Thymus (tissue), 11 donors: ENCODE results near the gene NUDT22. TPM values are rescaled to one million over a fixed set of nuclear protein-coding genes. Genes with fewer than 3 reads are reported as not detected.

Experiments
- DNase-seq, 9 donors: peaks; one replicate each; pipeline ENCODE4 v3.0.0-alpha.2; 2013; ENCODE audit warnings: low spot score in 9 of 9, low read depth in 6 of 9, missing footprints in 1 of 9
- H3K27ac ChIP-seq, 2 donors: one replicate each; pipeline ENCODE4 v1.5.1; 2013; ENCODE audit warnings: control low read depth in 1 of 2, low read depth in 1 of 2, low read length in 1 of 2, mild to moderate bottlenecking in 1 of 2, moderate library complexity in 1 of 2
- H3K27me3 ChIP-seq, 2 donors: one replicate each; pipeline ENCODE4 v1.5.1; 2013; ENCODE audit warnings: low read length in 1 of 2; ENCODE audit not compliant: control insufficient read depth in 2 of 2, insufficient read depth in 1 of 2
- H3K36me3 ChIP-seq, 2 donors: one replicate each; pipeline ENCODE4 v1.5.1; 2013; ENCODE audit warnings: low read length in 1 of 2, mild to moderate bottlenecking in 1 of 2, moderate library complexity in 1 of 2; ENCODE audit not compliant: control insufficient read depth in 2 of 2, insufficient read depth in 2 of 2
- H3K4me1 ChIP-seq, 2 donors: one replicate each; pipeline ENCODE4 v1.5.1; 2013; ENCODE audit warnings: low read length in 2 of 2; ENCODE audit not compliant: control insufficient read depth in 2 of 2, insufficient read depth in 2 of 2
- H3K4me3 ChIP-seq, 2 donors: one replicate each; pipeline ENCODE4 v1.5.1; 2013; ENCODE audit warnings: low read length in 2 of 2, control low read depth in 1 of 2, mild to moderate bottlenecking in 1 of 2
- H3K9me3 ChIP-seq, 2 donors: one replicate each; pipeline ENCODE4 v1.5.1; 2013; ENCODE audit warnings: low read length in 1 of 2, mild to moderate bottlenecking in 1 of 2; ENCODE audit not compliant: control insufficient read depth in 2 of 2, insufficient read depth in 1 of 2
- WGBS: extraction: QIAGEN DNeasy Blood & Tissue Kit; methylation state at CpG from one replicate; pipeline ENCODE4 v1.1.7; 2013; 5-methylcytosine and 5-hydroxymethylcytosine counted together
- polyA plus RNA-seq: library from polyadenylated mRNA; stranded (reverse); fragments of 200-250 nt; gene quantifications from one replicate; pipeline ENCODE4 v1.2.3, GENCODE V29; 2013
- total RNA-seq: library from RNA; stranded (reverse); fragments of 120-200 nt; gene quantifications from one replicate; pipeline ENCODE4 v1.2.4, GENCODE V29; 2013
- donor health status: healthy.

Gene NUDT22
- total and polyA plus RNA-seq, 2 donors, result 48.7 to 93.2 TPM

DNA sequence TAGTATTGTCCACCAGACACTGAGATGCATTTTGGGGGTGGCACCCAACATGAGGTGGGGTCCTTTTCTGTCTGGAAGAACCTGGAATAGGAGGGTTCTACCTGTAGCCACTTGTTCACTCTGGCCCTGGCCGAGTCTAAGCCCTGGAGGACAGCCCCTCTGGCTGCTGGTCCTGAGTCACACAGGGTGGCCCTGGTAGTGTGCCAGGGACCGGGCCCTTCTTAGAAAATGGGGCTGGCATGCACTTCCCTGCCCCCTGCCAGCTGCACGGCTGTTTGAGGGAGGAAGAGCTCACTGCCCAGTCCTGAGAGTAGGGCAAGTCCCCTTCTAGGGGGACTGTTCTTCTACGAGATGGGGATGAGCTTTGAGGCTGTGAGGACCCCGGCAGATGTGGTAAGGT is 27.4 kb downstream of the NUDT22 start:
- H3K27me3 ChIP-seq, result peaks cover 0 to 18% of the 10 kb centered on the region in 2 donors
- WGBS, result 90% methylated on average over 5 of the region's 5 CpGs
- no peak overlapping the region for H3K4me3 ChIP-seq
- H3K36me3 ChIP-seq, result peaks cover 17 to 26% of the 10 kb centered on the region in 2 donors
- peaks cover 12 to 37% of the 10 kb centered on the region in 2 donors for H3K4me1 ChIP-seq
- peaks cover 0 to 8% of the 10 kb centered on the region in 2 donors for H3K9me3 ChIP-seq
- DNase-seq, result no peak
- H3K27ac ChIP-seq, result no peak overlapping the region

DNA sequence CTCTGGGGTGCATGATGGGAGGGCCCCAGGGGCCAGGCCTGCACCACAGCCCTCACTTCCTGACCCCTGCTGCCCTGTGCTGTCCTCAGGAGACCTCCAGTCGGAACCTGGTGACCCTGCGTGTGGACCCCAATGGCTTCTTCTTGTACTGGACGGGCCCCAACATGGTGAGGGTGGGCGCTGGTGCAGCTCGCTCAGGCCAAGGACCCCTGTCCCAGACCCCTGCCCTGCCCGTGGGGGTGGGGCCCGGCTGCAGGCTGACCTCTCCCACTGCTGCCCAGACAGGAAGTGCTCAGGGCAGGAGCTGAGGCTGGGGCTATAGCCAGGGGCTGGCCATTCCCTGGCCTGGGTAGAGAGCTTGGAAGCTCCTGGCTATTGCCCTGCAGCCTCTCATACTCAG is 28.3 kb downstream of the NUDT22 start:
- Histone ChIP-seq H3K36me3 (peaks cover 25 to 32% of the 10 kb centered on the region in 2 donors), H3K4me1 (peaks cover 12 to 34% of the 10 kb centered on the region in 2 donors), H3K9me3 (peaks cover 0 to 8% of the 10 kb centered on the region in 2 donors), H3K4me3 (no peak overlapping the region), H3K27ac (no peak overlapping the region), H3K27me3 (peaks cover 0 to 16% of the 10 kb centered on the region in 2 donors)
- no peak for DNase-seq
- WGBS, result 98% methylated on average over 7 of the region's 7 CpGs

DNA sequence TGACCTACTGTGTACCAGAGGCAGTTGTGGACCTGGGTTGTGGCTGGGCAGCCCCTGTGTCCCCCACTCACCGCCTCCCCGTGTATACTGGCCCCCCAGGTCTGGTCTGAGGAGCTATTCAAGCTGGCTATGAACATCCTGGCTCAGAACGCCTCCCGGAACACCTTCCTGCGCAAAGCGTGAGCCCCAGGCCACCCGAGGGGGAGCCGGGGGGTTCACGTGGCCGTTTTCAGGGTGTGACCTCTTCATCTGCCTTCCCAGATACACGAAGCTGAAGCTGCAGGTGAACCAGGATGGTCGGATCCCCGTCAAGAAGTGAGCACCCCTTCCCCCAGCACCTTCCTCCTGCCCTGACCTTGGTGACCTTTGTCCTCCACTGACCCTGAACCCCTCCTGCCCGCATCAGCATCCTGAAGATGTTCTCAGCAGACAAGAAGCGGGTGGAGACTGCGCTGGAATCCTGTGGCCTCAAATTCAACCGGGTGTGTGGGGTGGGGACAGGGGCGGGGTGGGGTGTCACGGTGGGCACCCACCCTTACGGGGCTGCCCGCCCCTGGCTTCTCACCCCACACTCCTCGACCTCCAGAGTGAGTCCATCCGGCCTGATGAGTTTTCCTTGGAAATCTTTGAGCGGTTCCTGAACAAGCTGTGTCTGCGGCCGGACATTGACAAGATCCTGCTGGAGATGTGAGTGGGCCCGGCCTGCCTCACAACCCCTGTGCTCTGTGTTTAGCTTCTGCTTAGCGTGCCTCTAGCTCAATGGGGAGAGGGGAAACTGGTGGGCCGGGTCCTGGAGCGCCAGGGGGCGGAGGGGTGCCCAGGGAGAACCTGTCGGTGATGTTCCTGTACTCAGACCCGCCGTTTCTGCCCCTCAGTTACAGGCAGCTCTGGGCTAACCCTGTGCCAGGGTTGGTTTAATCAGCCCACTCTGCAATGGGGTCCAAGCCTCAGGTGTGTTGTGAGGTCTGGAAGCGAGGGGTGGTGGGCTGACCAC is 29.4 kb downstream of the NUDT22 start:
- peaks cover 0 to 12% of the 10 kb centered on the region in 2 donors for H3K27me3 ChIP-seq
- peaks cover 10 to 23% of the 10 kb centered on the region in 2 donors for H3K4me1 ChIP-seq
- peaks cover 1 to 4% of the 10 kb centered on the region in 2 donors for H3K9me3 ChIP-seq
- H3K36me3 ChIP-seq, result peaks cover 30 to 35% of the 10 kb centered on the region in 2 donors
- H3K27ac ChIP-seq, result no peak overlapping the region
- 97% methylated on average over 35 of the region's 35 CpGs for WGBS
- H3K4me3 ChIP-seq, result no peak overlapping the region
- DNase-seq, result no peak

DNA sequence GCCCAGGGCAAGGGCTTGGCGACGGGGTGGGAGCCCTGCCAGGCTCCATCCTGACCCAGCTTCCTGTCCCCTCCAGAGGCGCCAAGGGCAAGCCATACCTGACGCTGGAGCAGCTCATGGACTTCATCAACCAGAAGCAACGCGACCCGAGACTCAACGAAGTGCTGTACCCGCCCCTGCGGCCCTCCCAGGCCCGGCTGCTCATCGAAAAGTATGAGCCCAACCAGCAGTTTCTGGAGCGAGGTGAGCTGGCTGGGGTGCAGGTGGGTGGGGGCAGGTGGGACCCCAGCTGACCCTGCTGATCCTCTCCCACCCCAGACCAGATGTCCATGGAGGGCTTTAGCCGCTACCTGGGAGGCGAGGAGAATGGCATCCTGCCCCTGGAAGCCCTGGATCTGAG is 30.2 kb downstream of the NUDT22 start:
- H3K27me3 ChIP-seq, result peaks cover 0 to 4% of the 10 kb centered on the region in 2 donors
- 94% methylated on average over 15 of the region's 15 CpGs for WGBS
- no peak overlapping the region for H3K4me3 ChIP-seq
- peaks cover 30 to 38% of the 10 kb centered on the region in 2 donors for H3K36me3 ChIP-seq
- H3K27ac ChIP-seq, result no peak overlapping the region
- DNase-seq, result no peak
- H3K4me1 ChIP-seq, result peaks cover 4 to 15% of the 10 kb centered on the region in 2 donors
- peaks cover 0 to 1% of the 10 kb centered on the region in 2 donors for H3K9me3 ChIP-seq

DNA sequence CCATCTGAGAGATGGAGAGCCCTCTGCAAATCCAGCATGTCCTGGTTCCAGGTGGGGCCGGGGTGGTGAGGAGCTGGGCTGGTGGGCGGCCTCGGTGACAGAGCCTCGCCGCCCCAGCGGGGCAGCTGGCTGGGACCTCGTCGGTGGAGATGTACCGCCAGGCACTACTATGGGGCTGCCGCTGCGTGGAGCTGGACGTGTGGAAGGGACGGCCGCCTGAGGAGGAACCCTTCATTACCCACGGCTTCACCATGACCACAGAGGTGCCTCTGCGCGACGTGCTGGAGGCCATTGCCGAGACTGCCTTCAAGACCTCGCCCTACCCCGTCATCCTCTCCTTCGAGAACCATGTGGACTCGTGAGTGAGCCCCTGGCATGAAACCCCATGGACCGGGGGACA is 32.3 kb downstream of the NUDT22 start:
- Histone ChIP-seq H3K27me3 (no peaks in the 10 kb centered on the region), H3K4me1 (no peaks in the 10 kb centered on the region), H3K36me3 (peaks cover 41 to 49% of the 10 kb centered on the region in 2 donors), H3K4me3 (no peak overlapping the region), H3K27ac (no peak overlapping the region), H3K9me3 (peaks cover 0 to 1% of the 10 kb centered on the region in 2 donors)
- 95% methylated on average over 24 of the region's 24 CpGs for WGBS
- DNase-seq, result no peak

DNA sequence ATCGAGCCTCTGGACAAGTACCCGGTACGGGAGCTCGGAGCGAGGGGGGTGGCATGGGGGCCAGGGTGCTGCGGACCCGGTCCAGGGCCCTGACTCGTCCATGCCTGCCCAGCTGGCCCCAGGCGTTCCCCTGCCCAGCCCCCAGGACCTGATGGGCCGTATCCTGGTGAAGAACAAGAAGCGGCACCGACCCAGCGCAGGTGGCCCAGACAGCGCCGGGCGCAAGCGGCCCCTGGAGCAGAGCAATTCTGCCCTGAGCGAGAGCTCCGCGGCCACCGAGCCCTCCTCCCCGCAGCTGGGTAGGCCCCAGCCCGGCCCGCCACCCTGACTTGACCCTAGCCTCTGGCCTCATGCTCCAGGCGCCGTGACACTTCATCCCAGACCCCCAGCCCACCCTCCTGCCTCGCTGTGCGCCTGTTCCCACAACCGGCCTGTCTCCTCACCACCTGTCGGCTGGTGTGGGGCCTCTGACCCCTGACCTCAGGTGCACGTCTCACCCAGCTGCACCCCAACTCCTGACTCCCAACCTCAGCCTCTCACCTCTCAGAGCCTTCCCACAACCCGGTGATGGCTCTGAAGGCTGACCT is 33.0 kb downstream of the NUDT22 start:
- no peak overlapping the region for H3K27ac ChIP-seq
- peaks cover 0 to 1% of the 10 kb centered on the region in 2 donors for H3K9me3 ChIP-seq
- H3K27me3 ChIP-seq, result no peaks in the 10 kb centered on the region
- DNase-seq, result no peak
- no peaks in the 10 kb centered on the region for H3K4me1 ChIP-seq
- 96% methylated on average over 32 of the region's 32 CpGs for WGBS
- no peak overlapping the region for H3K4me3 ChIP-seq
- H3K36me3 ChIP-seq, result peaks cover 41 to 49% of the 10 kb centered on the region in 2 donors

DNA sequence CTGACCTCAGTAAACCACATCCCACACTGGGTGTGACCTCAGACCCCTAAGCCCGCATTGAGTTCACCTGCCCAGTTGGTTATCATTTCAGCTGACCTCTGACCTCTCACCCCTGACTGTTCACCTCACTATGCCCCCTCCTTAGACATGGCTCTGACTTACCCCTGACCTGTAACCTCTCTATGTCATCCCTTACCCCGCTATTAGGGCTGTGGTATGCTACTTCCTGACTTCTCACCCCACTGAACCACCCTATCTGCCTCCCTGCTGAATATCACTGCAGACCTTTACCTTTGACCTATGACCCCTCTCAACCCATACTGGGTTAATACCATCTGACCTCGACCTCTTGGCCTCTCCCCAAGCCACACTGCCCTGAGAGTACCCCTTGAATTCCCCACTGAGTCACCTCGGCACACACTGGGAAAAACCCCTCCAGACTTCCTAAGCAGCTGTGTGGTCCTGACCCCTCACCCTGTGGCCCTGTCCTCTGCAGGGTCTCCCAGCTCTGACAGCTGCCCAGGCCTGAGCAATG is 33.5 kb downstream of the NUDT22 start:
- no peak for DNase-seq
- Histone ChIP-seq H3K27me3 (no peaks in the 10 kb centered on the region), H3K27ac (no peak overlapping the region), H3K4me1 (no peaks in the 10 kb centered on the region), H3K9me3 (peaks cover 0 to 1% of the 10 kb centered on the region in 2 donors), H3K36me3 (peaks cover 37 to 47% of the 10 kb centered on the region in 2 donors), H3K4me3 (no peak overlapping the region)
- 95% methylated on average over 4 of the region's 4 CpGs for WGBS

DNA sequence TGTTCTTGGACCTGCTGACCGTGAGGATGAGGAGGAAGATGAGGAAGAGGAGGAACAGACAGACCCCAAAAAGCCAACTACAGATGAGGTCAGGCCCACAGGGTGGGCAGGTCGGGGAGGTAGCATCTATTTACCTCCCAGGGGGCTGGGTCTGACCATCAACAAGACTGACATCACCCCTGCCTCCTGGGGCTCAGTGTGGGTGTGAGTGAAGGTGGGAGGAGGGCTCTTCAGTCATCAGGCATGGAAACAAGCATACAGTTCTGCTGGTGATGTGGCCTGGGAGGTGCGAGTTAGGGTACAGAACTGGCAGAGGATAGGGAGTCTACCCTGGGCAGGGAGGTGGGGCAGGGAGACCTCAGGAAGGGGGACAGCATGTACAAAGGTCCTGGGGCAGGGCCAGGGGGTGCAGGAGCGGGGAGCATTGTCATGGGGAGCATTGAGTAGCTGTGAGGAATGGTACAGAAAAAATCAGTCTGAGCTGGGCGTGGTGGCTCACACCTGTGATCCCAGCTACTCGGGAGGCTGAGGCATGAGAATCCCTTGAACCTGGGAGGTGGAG is 34.2 kb downstream of the NUDT22 start:
- no peak for DNase-seq
- WGBS, result 97% methylated on average over 6 of the region's 6 CpGs
- Histone ChIP-seq H3K27ac (no peak overlapping the region), H3K4me3 (no peak overlapping the region), H3K4me1 (no peaks in the 10 kb centered on the region), H3K9me3 (peaks cover 0 to 1% of the 10 kb centered on the region in 2 donors), H3K36me3 (peaks cover 34 to 43% of the 10 kb centered on the region in 2 donors), H3K27me3 (no peaks in the 10 kb centered on the region)
